ENCODE data around the gene STAT4.

Gene STAT4

DNA sequence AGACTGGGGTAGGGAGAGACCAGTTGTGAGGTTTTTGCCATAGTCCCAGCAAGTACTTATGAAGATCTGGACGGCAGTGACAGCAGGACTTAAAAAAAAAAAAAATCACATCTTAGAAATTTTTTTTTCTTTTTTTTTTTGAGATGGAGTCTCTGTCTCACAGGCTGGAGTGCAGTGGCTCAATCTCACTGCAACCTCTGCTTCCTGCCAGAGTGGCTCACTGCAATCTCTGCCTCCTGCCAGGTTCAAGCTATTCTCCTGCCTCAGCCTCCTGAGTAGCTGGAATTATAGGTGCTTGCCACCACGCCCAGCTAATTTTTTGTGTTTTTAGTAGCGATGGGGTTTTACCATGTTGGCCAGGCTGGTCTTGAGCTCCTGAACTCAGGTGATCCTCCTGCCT is 22.4 kb upstream of the STAT4 start:
- no peak for DNase-seq

GRCh38 chr2:191171708-191172355 is 21.0 kb upstream of the STAT4 start:
- no peak for DNase-seq

- DNase-seq: no peak
Measured at GRCh38 chr2:191171286-191171685, 20.5 kb upstream of the STAT4 start.

- no peak for DNase-seq
Measured at GRCh38 chr2:191170773-191171172, 20.0 kb upstream of the STAT4 start.

DNA sequence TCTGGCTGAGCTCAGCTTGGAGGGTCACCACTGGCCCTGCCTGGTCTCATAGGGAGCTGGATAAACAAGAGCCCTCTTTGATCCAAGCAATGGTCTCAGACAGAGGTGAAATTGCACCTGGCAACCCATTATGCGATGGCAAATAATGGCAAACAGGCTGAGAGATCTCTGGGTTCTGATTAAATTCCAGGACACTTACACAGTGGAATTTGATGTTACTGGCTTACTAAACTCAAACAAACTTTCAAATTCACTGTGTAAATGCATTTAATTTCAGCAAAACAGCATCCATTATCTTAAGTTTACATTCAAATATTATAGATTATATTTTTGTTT is 19.5 kb upstream of the STAT4 start:
- no peak for DNase-seq

DNA sequence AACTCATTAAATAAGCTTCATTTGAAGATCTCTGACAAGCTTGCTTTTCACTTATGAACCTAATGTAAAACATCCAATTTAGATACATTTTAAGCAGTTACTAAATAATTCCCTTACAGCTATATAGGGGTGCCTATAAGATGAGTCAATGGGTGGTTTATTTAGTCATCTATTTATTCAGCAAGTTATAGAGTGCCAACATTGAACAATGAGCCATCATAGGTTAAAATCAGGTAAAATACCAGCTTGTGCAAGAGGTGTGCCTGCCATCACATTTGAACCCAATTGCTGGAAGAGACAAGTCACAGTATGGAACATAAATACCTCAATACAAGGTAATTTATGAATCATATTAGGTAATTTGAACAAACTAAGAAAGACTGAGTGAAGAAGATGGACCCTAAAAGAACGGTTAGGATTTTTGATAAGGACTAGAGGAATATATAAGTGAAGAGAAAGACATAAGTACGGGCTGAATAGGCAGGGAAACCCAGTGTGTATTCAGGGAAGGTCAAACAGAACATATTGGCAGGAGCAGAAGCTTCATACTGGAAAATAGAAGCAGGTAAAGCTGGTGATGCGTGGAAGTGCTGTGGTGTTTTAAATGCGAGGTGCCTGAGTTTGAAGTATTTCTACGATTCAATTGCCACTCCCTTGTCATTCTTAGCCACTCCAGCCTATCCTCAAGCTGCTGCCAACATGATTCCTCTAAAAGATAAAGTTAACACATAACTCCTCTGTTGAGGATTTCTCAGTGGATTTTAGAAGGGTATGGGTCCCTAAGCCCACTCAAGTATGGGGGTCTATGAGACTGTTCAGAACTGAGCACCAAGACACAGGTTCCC is 18.9 kb upstream of the STAT4 start:
- no peak for DNase-seq

DNA sequence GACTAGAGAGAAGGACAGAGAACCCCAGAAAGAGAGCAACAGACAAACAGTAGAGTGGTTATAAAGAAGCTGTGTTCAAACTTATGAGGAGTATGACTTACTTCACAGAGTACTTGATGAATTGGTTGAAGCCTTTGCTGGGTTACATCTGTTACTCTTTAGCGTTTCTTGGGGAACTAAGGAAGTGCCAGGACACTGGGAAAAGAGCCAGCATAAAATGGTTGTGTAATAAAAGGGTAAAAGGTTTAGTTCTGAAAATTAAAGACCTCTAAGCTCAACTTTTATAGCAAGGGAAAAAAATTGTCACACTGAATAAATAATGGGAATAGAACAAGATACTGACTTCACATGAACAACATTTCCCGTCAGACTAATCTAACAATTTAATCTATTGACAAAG is 17.0 kb upstream of the STAT4 start:
- no peak for DNase-seq

- DNase-seq: no peak
Measured at GRCh38 chr2:191166756-191167445, 16.1 kb upstream of the STAT4 start.

GRCh38 chr2:191166111-191166755 is 15.4 kb upstream of the STAT4 start:
- no peak for DNase-seq

DNA sequence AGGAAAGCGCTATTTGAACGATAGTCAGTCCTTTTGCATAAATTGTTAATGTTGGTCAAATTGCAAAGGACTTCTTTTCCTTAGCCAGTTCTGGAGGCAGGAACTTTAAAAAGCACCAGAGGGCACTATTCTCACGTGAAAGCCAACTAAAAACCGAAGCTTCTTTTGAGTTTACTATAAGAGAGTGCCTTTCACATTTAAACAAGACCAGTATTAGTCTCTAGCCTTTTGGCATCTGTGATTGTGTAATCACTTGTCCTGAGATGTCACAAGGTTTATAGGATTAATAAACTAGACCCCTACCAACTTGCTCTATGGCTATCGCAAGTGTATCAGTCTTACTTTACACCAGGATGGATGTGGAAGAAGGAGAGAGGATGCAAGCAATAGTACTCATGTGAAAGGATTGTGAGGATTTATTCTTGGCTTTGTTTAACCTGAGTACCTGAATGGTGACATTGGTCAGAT is 14.4 kb upstream of the STAT4 start:
- DNase-seq: no peak

GRCh38 chr2:191158747-191159146 is 8.0 kb upstream of the STAT4 start:
- DNase-seq: no peak

- DNase-seq: no peak
Measured at GRCh38 chr2:191158193-191158592, 7.4 kb upstream of the STAT4 start.

DNA sequence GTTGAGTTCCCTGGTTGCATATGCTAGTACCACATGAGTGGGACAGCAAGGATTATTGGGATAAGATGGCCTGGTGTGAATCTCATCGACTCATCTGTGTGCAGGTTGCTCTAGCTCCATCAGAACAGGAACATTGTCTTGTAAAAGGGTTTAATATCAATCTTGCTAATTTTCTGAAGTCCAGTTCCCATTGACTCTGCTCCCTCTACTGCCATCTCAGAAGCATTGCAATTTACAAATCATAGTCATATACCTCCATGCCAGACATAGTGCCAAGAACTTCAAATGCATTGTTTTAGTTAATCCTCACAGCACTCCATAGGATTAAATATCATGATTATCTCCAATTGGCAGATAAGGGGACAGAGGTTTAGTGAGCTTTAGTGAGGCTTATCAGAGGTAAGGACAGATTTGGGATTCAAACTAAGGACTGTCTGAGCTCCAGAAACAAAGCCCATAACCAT is 4.8 kb upstream of the STAT4 start:
- no peak for DNase-seq

- no peak for DNase-seq
Measured at GRCh38 chr2:191153716-191154115, 2.9 kb upstream of the STAT4 start.

DNA sequence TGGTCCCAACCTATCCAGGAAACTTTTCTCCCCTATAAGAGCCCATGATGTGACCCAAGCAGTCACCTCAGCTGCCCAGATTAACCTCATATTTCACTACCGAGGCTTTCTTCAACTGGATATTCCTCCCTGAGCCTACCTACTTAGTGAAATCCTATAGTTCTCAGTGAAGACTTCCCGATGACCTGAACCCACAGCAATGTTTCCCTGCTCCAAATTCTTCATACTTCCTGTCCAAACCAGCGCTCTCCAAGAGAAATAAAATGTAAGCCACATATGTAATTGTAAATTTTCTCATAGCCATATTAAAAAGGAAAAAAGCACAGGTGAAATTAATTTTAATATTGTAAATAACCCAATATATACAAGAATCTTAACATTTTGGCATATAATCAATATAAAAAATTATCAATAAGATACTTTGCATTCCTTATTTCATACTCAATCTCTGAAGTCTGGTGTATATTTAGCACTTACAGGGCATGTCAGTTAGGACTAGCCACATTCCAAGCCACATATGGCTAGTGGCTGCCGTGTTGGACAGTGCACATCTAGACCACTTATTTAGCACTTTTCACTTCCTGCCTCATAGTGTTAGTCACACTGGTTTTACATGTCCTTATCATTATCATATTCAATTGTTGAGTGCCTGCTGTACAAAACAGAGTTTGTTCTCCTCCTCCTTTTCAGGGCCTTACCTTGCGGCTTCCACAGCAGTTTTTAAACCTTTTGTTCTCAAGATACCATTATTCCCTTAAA is 1.9 kb upstream of the STAT4 start:
- DNase-seq: no peak

DNA sequence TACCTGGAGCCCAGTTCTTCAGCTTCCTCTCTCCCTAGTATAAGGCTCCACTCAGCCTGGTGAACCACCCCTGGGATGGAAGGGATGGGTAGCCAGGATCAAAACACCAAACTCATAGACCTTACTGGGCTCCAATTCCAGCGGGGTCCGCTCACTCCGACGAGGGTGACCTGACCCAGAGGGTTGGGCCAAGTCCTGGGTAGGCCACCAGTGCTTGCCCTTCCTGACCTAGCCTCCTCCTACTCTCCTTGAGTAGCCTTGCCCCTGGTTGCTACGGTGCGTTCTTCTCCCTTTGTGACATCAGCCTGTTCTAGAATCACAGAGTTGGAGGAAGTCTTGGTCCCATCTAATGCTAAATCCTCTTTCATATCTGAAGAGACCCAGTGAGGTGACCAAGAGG is 537 bp upstream of the STAT4 start:
- no peak for DNase-seq

DNA sequence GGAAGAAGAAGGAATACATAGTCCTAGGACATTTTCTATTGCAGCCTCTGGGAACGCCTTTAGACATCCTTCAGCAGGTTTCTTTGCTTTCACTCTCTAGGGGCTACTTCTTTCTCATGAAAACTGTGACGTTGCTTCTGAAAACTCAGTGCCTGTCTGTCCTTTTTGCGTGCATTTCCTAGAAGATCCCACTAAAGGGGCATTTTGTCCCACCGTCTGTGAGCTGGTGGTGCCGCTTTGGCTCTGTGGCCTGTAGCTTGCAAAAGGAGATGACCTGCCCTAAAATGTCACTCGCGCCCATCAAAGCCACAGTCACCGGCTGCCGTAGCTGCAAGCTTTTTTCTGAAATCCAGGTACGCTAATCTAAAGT is 579 bp downstream of the STAT4 start:
- no peak for DNase-seq

DNA sequence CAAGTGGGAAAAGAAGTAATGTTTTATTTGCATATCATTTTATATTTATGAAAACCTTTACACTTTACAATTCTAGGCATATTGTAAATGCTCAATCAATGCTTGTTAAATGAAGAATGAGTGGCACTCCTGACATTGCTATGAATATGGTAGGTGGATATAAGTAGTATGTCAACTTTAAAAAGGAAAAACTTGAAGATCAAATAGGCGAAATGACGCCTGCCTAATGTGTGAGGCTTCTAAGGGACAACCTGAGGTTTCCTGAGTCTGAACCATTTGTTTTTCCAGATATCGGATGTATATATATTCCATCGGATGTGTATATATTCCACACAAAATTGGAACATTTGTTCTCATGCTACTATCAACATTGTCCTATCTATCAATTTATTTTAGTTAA is 1.4 kb downstream of the STAT4 start:
- DNase-seq: no peak

- no peak for DNase-seq
Measured at GRCh38 chr2:191148791-191149190, 2.0 kb downstream of the STAT4 start.

GRCh38 chr2:191148281-191148680 is 2.5 kb downstream of the STAT4 start:
- DNase-seq: no peak

GRCh38 chr2:191145769-191146471 is 4.9 kb downstream of the STAT4 start:
- no peak for DNase-seq

- no peak for DNase-seq
Measured at GRCh38 chr2:191144217-191144616, 6.6 kb downstream of the STAT4 start.
